ENCODE data around the gene CSNK2A3. TPM values are rescaled to one million over a fixed set of nuclear protein-coding genes. Genes with fewer than 3 reads are reported as not detected.
A peak's percentile ranks its signal among the peaks of the same experiment; 100 is the strongest.

CSNK2A3 gene
- total and polyA plus RNA-seq, 9 of the 15 experiments (the other 6 are each of a cell fraction or from before 2014, with no cell fraction given) = 0.33 to 6.1 (median 1.8) TPM

GRCh38 chr11:11348303-11348702, 4.7 kb downstream of the CSNK2A3 start:
- ChIA-PET CTCF (ENCODE audit: low intra/inter-chr PET ratio) (no interaction called here), POLR2A (no interaction called here)
- intact Hi-C loops (cut with micrococcal nuclease) (no loop called here), in situ Hi-C loops (cut with MboI) (no loop called here)
- no peak overlapping the region for H2AFZ ChIP-seq (ENCODE audit: low read depth, low read length)
- peaks cover 0 to 21% of the 10 kb centered on the region in 2 experiments; a peak in 2 of 5 replicates for H3K27me3 ChIP-seq (ENCODE audit: control insufficient read depth in 2 of 2, insufficient read depth in 2 of 2, low read length in 2 of 2)
- FAIRE-seq (no peak), ATAC-seq (no peak), DNase-seq (ENCODE audit: extremely low read depth in 1 of 4, low spot score in 3 of 4) (peak in 1 of 4 experiments; percentile 5)
- BruUV-seq (replicated peaks) = no TSS peak
- no peaks in the 10 kb centered on the region for H3K4me1 ChIP-seq (replicated peaks in 1 of 2; ENCODE audit: control insufficient read depth in 2 of 2, insufficient read depth in 2 of 2, low read length in 2 of 2)
- no peak overlapping the region for H3K4me2 ChIP-seq (ENCODE audit: insufficient read depth, low read length)
- TF ChIP-seq CBFA2T3 (IDR thresholded peaks at IDR 0.05) = peak; percentile 55
- peak; percentile 23; the same call in 1 of the 2 replicates for TF ChIP-seq CBFA2T2 (conservative IDR thresholded peaks at IDR 0.05)
- no peak for TF ChIP-seq ZNF175 (CRISPR knock-in tag; IDR thresholded peaks at IDR 0.05; ENCODE audit: low read depth)
- H3K4me3 ChIP-seq = no peak overlapping the region
- H3K9me1 ChIP-seq (ENCODE audit: control insufficient read depth, insufficient read depth, low read length) = no peaks in the 10 kb centered on the region
- no peaks in the 10 kb centered on the region for H3K9me3 ChIP-seq (replicated peaks; ENCODE audit: control insufficient read depth, insufficient read depth, low read depth, low read length)
- 0% methylated on average over 4 of the region's 5 CpGs for WGBS (ENCODE audit: insufficient coverage, low coverage, missing lambda C conversion rate)
- no peaks in the 10 kb centered on the region for H3K79me2 ChIP-seq (ENCODE audit: control insufficient read depth, insufficient read depth, low read length)
- no peak overlapping the region for H3K27ac ChIP-seq (ENCODE audit: extremely low read depth, low read depth, low read length)
- H3K36me3 ChIP-seq (ENCODE audit: control insufficient read depth, insufficient read depth, low read length) = no peaks in the 10 kb centered on the region
- H3K9ac ChIP-seq (ENCODE audit: insufficient read depth in 1 of 2, low read depth in 2 of 2, low read length in 2 of 2) = no peak overlapping the region
- H4K20me1 ChIP-seq (replicated peaks; ENCODE audit: control insufficient read depth, insufficient read depth, low read length) = no peaks in the 10 kb centered on the region

GRCh38 chr11:11347592-11347991, 5.5 kb downstream of the CSNK2A3 start:
- whole genome bisulfite sequencing (ENCODE audit: insufficient coverage, low coverage, missing lambda C conversion rate) = 2% methylated on average over 7 of the region's 7 CpGs
- Histone ChIP-seq H3K36me3 (ENCODE audit: control insufficient read depth, insufficient read depth, low read length) (no peaks in the 10 kb centered on the region), H3K4me3 (no peak overlapping the region), H3K4me1 (replicated peaks in 1 of 2; ENCODE audit: control insufficient read depth in 2 of 2, insufficient read depth in 2 of 2, low read length in 2 of 2) (no peaks in the 10 kb centered on the region), H3K9ac (ENCODE audit: insufficient read depth in 1 of 2, low read depth in 2 of 2, low read length in 2 of 2) (no peak overlapping the region), H2AFZ (ENCODE audit: low read depth, low read length) (no peak overlapping the region), H3K27ac (ENCODE audit: extremely low read depth, low read depth, low read length) (no peak overlapping the region), H4K20me1 (replicated peaks; ENCODE audit: control insufficient read depth, insufficient read depth, low read length) (no peaks in the 10 kb centered on the region), H3K79me2 (ENCODE audit: control insufficient read depth, insufficient read depth, low read length) (no peaks in the 10 kb centered on the region), H3K9me1 (ENCODE audit: control insufficient read depth, insufficient read depth, low read length) (no peaks in the 10 kb centered on the region), H3K4me2 (ENCODE audit: insufficient read depth, low read length) (no peak overlapping the region), H3K27me3 (ENCODE audit: control insufficient read depth in 2 of 2, insufficient read depth in 2 of 2, low read length in 2 of 2) (peaks cover 0 to 21% of the 10 kb centered on the region in 2 experiments; a peak in 2 of 5 replicates), H3K9me3 (replicated peaks; ENCODE audit: control insufficient read depth, insufficient read depth, low read depth, low read length) (no peaks in the 10 kb centered on the region)
- DNase-seq (ENCODE audit: extremely low read depth in 1 of 4, low spot score in 3 of 4) = no peak
- CTCF ChIA-PET (ENCODE audit: low intra/inter-chr PET ratio) = no interaction called here
- FAIRE-seq = no peak
- intact Hi-C loops (cut with micrococcal nuclease) (no loop called here), in situ Hi-C loops (cut with MboI) (no loop called here)
- no peak for ATAC-seq
- BruUV-seq (replicated peaks) = no TSS peak
- POLR2A ChIA-PET = no interaction called here
- no peak for TF ChIP-seq DDX20 (tag; IDR thresholded peaks at IDR 0.05; ENCODE audit: low read depth)
- no peak for TF ChIP-seq TOE1 (IDR thresholded peaks at IDR 0.05; ENCODE audit: borderline replicate concordance)
- TF ChIP-seq TOE1 (CRISPR knock-in tag; IDR thresholded peaks at IDR 0.05; ENCODE audit: borderline replicate concordance, low read depth) = no peak
- TF ChIP-seq IRF1 (CRISPR knock-in tag; IDR thresholded peaks at IDR 0.05; ENCODE audit: borderline replicate concordance) = no peak
- no peak for TF ChIP-seq GMEB1 (CRISPR knock-in tag; IDR thresholded peaks at IDR 0.05)
- TF ChIP-seq SMARCA5 (IDR thresholded peaks at IDR 0.05) = no peak
- no peak for TF ChIP-seq ZFP1 (CRISPR knock-in tag; IDR thresholded peaks at IDR 0.05)
- TF ChIP-seq FOXM1 (IDR thresholded peaks at IDR 0.05; ENCODE audit: low read depth) = no peak
- no peak for TF ChIP-seq FOXM1 (CRISPR knock-in tag; IDR thresholded peaks at IDR 0.05; ENCODE audit: low read depth)
- no peak for TF ChIP-seq DIDO1 (tag; IDR thresholded peaks at IDR 0.05; ENCODE audit: low read depth)
- no peak for TF ChIP-seq ZNF76 (CRISPR knock-in tag; IDR thresholded peaks at IDR 0.05; ENCODE audit: borderline replicate concordance)

Measured in K562 (cell line).